H9 (cell line): ENCODE results near the gene TPX2. TPM values are rescaled to one million over a fixed set of nuclear protein-coding genes. Genes with fewer than 3 reads are reported as not detected.

Experiments used
- DNase-seq: peaks from one replicate; pipeline ENCODE4 v3.0.0-alpha.2; 2017
- H2AFZ ChIP-seq: one replicate; pipeline ENCODE4 v1.6.1; 2013; ENCODE audit warnings: mild to moderate bottlenecking, low read length, control low read depth, moderate library complexity
- H2AK5ac ChIP-seq: 2 replicates; pipeline ENCODE4 v1.6.1; 2013; ENCODE audit warnings: low read length, control low read depth, mixed read lengths; ENCODE audit not compliant: insufficient read length
- H2BK120ac ChIP-seq: one replicate; pipeline ENCODE4 v1.6.1; 2013; ENCODE audit warnings: low read depth, mild to moderate bottlenecking, low read length, control low read depth, inconsistent platforms; ENCODE audit not compliant: poor library complexity, severe bottlenecking
- H2BK12ac ChIP-seq: 2 replicates; pipeline ENCODE4 v1.6.1; 2013; ENCODE audit warnings: low read length, control low read depth, mixed read lengths, low read depth; ENCODE audit not compliant: insufficient read length
- H2BK15ac ChIP-seq: 2 replicates; pipeline ENCODE4 v1.6.1; 2013; ENCODE audit warnings: low read depth, low read length, control low read depth
- H2BK20ac ChIP-seq: one replicate; pipeline ENCODE4 v1.6.1; 2013; ENCODE audit warnings: low read depth, mild to moderate bottlenecking, low read length, control low read depth, inconsistent platforms; ENCODE audit not compliant: poor library complexity, severe bottlenecking
- H2BK5ac ChIP-seq: 2 replicates; pipeline ENCODE4 v1.6.1; 2013; ENCODE audit warnings: low read length, control low read depth, mixed read lengths; ENCODE audit not compliant: insufficient read length
- H3K14ac ChIP-seq: 2 replicates; pipeline ENCODE4 v1.6.1; 2013; ENCODE audit warnings: low read length, control low read depth; ENCODE audit not compliant: insufficient read depth
- H3K18ac ChIP-seq: 2 replicates; pipeline ENCODE4 v1.6.1; 2013; ENCODE audit warnings: low read depth, mild to moderate bottlenecking, mixed read lengths, low read length, control low read depth; ENCODE audit not compliant: insufficient read length
- H3K23ac ChIP-seq: 2 replicates; pipeline ENCODE4 v1.6.1; 2013; ENCODE audit warnings: low read length, control low read depth, mixed read lengths, low read depth; ENCODE audit not compliant: insufficient read length
- H3K23me2 ChIP-seq: 2 replicates; pipeline ENCODE4 v1.6.1; 2013; ENCODE audit warnings: low read depth, mild to moderate bottlenecking, mixed read lengths, low read length, control low read depth; ENCODE audit not compliant: insufficient read length, poor library complexity, severe bottlenecking
- H3K27ac ChIP-seq: 2 replicates; pipeline ENCODE4 v1.5.1; 2013; ENCODE audit warnings: low read length, control low read depth, mixed read lengths, low read depth; ENCODE audit not compliant: insufficient read length
- H3K27me3 ChIP-seq: 2 replicates; pipeline ENCODE4 v1.6.1; 2013; ENCODE audit warnings: low read length, control low read depth, inconsistent platforms; ENCODE audit not compliant: insufficient read depth
- H3K4ac ChIP-seq: 2 replicates; pipeline ENCODE4 v1.6.1; 2013; ENCODE audit warnings: low read depth, mild to moderate bottlenecking, control low read depth, inconsistent platforms, low read length, moderate library complexity
- H3K4me1 ChIP-seq: 2 replicates; pipeline ENCODE4 v1.6.1; 2013; ENCODE audit warnings: low read length, control low read depth, inconsistent platforms; ENCODE audit not compliant: insufficient read depth
- H3K4me2 ChIP-seq: 2 replicates; pipeline ENCODE4 v1.6.1; 2013; ENCODE audit warnings: low read length, control low read depth, mixed read lengths; ENCODE audit not compliant: insufficient read length, insufficient read depth
- H3K56ac ChIP-seq: 2 replicates; pipeline ENCODE4 v1.6.1; 2013; ENCODE audit warnings: low read depth, mild to moderate bottlenecking, mixed read lengths, low read length, control low read depth; ENCODE audit not compliant: insufficient read length
- H3K79me1 ChIP-seq: 2 replicates; pipeline ENCODE4 v1.6.1; 2013; ENCODE audit warnings: low read depth, mild to moderate bottlenecking, moderate library complexity, low read length, control low read depth, inconsistent platforms; ENCODE audit not compliant: insufficient read depth, poor library complexity, severe bottlenecking
- H3K79me2 ChIP-seq: 2 replicates; pipeline ENCODE4 v1.6.1; 2013; ENCODE audit warnings: low read length, control low read depth, inconsistent platforms; ENCODE audit not compliant: insufficient read depth
- H3K9ac ChIP-seq: 2 replicates; pipeline ENCODE4 v1.6.1; 2013; ENCODE audit warnings: low read length, control low read depth, mixed read lengths; ENCODE audit not compliant: insufficient read length; ENCODE audit errors: extremely low read depth
- H3K9me3 ChIP-seq: one replicate; pipeline ENCODE4 v1.6.1; 2013; ENCODE audit warnings: low read depth, low read length, inconsistent platforms; ENCODE audit not compliant: control insufficient read depth
- H3T11ph ChIP-seq: one replicate; pipeline ENCODE4 v1.6.1; 2013; ENCODE audit warnings: mild to moderate bottlenecking, low read length, control low read depth, inconsistent platforms
- H4K20me1 ChIP-seq: one replicate; pipeline ENCODE4 v1.6.1; 2013; ENCODE audit not compliant: control insufficient read depth, insufficient read length, insufficient read depth
- H4K5ac ChIP-seq: 2 replicates; pipeline ENCODE4 v1.6.1; 2013; ENCODE audit warnings: low read depth, mild to moderate bottlenecking, mixed read lengths, low read length, control low read depth; ENCODE audit not compliant: insufficient read length
- H4K8ac ChIP-seq: replicated peaks from 2 replicates; pipeline ENCODE4 v1.6.1; 2013; ENCODE audit warnings: low read length, control low read depth, mixed read lengths, low read depth; ENCODE audit not compliant: insufficient read length
- H4K91ac ChIP-seq: 2 replicates; pipeline ENCODE4 v1.6.1; 2013; ENCODE audit warnings: low read depth, mild to moderate bottlenecking, moderate library complexity, mixed read lengths, low read length, control low read depth; ENCODE audit not compliant: insufficient read length
- H3K27ac Mint-ChIP-seq, 3 experiments: 2 replicates in 2 of 3; 3 replicates in 1 of 3; pipeline ENCODE4 v1.8.0; 2020 to 2021; ENCODE audit warnings: mixed read lengths in 3 of 3, mild to moderate bottlenecking in 1 of 3, moderate library complexity in 1 of 3
- H3K27me3 Mint-ChIP-seq: 2 replicates; pipeline ENCODE4 v1.8.0; 2021; ENCODE audit warnings: low read depth, mild to moderate bottlenecking, moderate library complexity, mixed read lengths
- H3K36me3 Mint-ChIP-seq, 3 experiments: 2 replicates in 2 of 3; 3 replicates in 1 of 3; pipeline ENCODE4 v1.8.0; 2020 to 2021; ENCODE audit warnings: low read depth in 3 of 3, mixed read lengths in 3 of 3; ENCODE audit not compliant: insufficient read depth in 1 of 3
- H3K4me1 Mint-ChIP-seq, 2 experiments: 2 replicates each; pipeline ENCODE4 v1.8.0; 2020; ENCODE audit warnings: mixed read lengths in 2 of 2
- H3K4me3 Mint-ChIP-seq, 2 experiments: 2 replicates in 1 of 2; 3 replicates in 1 of 2; pipeline ENCODE4 v1.8.0; 2020 to 2021; ENCODE audit warnings: mild to moderate bottlenecking in 2 of 2, mixed read lengths in 2 of 2, moderate library complexity in 1 of 2
- H3K9me3 Mint-ChIP-seq, 2 experiments: 2 replicates in 1 of 2; 3 replicates in 1 of 2; pipeline ENCODE4 v1.8.0; 2020; ENCODE audit warnings: mild to moderate bottlenecking in 2 of 2, mixed read lengths in 2 of 2, moderate library complexity in 1 of 2
- WGBS: extraction: QIAGEN DNeasy Blood & Tissue Kit; methylation state at CpG from one replicate; pipeline ENCODE4 v1.1.7; 2013; ENCODE audit warnings: missing lambda C conversion rate, low lambda C conversion rate, mixed read lengths; ENCODE audit not compliant: insufficient read length; ENCODE audit errors: extremely low coverage; 5-methylcytosine and 5-hydroxymethylcytosine counted together
- total RNA-seq: library from RNA; stranded (reverse); gene quantifications from 2 replicates; pipeline ENCODE4 v1.2.1, GENCODE V29; 2021
- TF ChIP-seq, protein P1 (sequence below): fragments of 200-600 bp; sonication (generic); conservative IDR thresholded peaks from 3 replicates; pipeline ENCODE4 v1.8.0; 2021; ENCODE audit warnings: antibody characterized with exemption, mild to moderate bottlenecking

The TPX2 gene
- total RNA-seq, 1 experiment from 2014 or later: 161 TPM

DNA sequence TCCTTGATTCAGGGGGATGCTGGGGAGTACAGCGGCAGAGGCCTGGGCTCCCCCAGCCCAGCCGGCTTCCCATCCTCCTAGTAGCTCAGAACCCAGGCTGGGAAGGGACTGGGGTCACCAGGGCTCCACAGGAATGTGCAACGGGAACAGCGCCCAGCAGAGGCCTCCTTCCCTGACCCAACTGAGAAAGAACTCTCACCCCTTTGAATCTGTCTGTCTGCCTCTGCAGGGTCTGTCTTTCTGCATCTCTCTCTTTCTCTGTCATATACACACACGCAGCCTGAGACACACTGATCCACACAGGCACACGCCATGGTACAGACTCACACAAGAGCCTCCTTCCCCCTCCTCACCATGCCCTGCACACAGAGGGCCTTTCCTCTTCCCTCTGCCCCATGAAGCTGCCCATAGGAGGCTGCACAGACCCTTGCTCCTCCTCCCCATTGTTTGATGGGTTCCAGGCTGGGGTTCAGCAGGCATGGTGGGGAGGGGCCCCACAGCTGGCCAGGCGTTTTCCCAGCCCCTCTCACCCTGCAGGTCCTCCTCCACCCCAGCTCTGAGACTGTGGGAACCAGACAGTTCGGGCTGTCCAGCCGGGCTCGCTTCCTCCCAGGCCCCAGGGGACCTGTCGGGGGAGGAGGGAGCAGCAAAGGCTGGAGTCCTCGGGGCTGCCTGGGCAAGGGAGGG lies 103.5 kb downstream of the TPX2 start:
- H3K27ac Mint-ChIP-seq: peak overlapping the region in 1 of 3 experiments; percentile 87; a peak in 3 of 7 replicates
- Histone ChIP-seq H2BK120ac (no peak overlapping the region), H3K4ac (no peak overlapping the region), H2BK12ac (no peak overlapping the region), H2BK15ac (no peak overlapping the region), H3K9me3 (no peaks in the 10 kb centered on the region), H3K18ac (no peak overlapping the region), H3K27me3 (no peaks in the 10 kb centered on the region), H3K23ac (no peak overlapping the region), H2BK5ac (no peak overlapping the region), H3K27ac (no peak overlapping the region), H3T11ph (no peak overlapping the region), H4K20me1 (no peaks in the 10 kb centered on the region), H3K79me2 (no peaks in the 10 kb centered on the region), H2BK20ac (no peak overlapping the region), H4K91ac (no peak overlapping the region), H3K56ac (no peak overlapping the region), H3K9ac (no peak overlapping the region), H2AK5ac (no peak overlapping the region), H3K79me1 (no peaks in the 10 kb centered on the region), H4K8ac (no peak overlapping the region), H4K5ac (no peak overlapping the region), H3K14ac (0 out of 2 replicates have a peak overlapping the region, but pooled peaks have one; percentile 7), H3K23me2 (no peaks in the 10 kb centered on the region), H3K4me2 (no peak overlapping the region), H2AFZ (no peak overlapping the region), H3K4me1 (no peaks in the 10 kb centered on the region; the same call in 1 of the 2 replicates)
- H3K27me3 Mint-ChIP-seq: peaks cover 3% of the 10 kb centered on the region
- H3K36me3 Mint-ChIP-seq: no peaks in the 10 kb centered on the region
- no peak for DNase-seq
- H3K4me3 Mint-ChIP-seq: peak overlapping the region in 1 of 2 experiments; percentile 57; a peak in 2 of 5 replicates
- WGBS: no CpG with 5 or more reads among the region's 12 CpGs
- H3K9me3 Mint-ChIP-seq: no peaks in the 10 kb centered on the region
- TF ChIP-seq, protein P1, sequence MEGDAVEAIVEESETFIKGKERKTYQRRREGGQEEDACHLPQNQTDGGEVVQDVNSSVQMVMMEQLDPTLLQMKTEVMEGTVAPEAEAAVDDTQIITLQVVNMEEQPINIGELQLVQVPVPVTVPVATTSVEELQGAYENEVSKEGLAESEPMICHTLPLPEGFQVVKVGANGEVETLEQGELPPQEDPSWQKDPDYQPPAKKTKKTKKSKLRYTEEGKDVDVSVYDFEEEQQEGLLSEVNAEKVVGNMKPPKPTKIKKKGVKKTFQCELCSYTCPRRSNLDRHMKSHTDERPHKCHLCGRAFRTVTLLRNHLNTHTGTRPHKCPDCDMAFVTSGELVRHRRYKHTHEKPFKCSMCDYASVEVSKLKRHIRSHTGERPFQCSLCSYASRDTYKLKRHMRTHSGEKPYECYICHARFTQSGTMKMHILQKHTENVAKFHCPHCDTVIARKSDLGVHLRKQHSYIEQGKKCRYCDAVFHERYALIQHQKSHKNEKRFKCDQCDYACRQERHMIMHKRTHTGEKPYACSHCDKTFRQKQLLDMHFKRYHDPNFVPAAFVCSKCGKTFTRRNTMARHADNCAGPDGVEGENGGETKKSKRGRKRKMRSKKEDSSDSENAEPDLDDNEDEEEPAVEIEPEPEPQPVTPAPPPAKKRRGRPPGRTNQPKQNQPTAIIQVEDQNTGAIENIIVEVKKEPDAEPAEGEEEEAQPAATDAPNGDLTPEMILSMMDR: no peak
- H3K4me1 Mint-ChIP-seq: peaks cover 28 to 29% of the 10 kb centered on the region in 2 experiments
